K562 (cell line): ENCODE results near the gene POLR1A. TPM values are rescaled to one million over a fixed set of nuclear protein-coding genes. Genes with fewer than 3 reads are reported as not detected.

Experiments used
- ARID1B ChIP-seq: fragments of 450-650 bp; IDR thresholded peaks from 2 replicates; pipeline ENCODE4 v1.6.1; 2016; ENCODE audit warnings: antibody characterized with exemption, mild to moderate bottlenecking, inconsistent platforms
- ASH1L ChIP-seq: fragments of 450-650 bp; IDR thresholded peaks from 2 replicates; pipeline ENCODE4 v1.6.1; 2018; ENCODE audit warnings: borderline replicate concordance, mild to moderate bottlenecking, low read depth; ENCODE audit not compliant: partially characterized antibody
- CBX3 ChIP-seq, 2 experiments: IDR thresholded peaks; 1 replicate in 1 of 2; 2 replicates in 1 of 2; pipeline ENCODE4 v1.6.1; 2012; ENCODE audit warnings: inconsistent platforms in 2 of 2, low read length in 2 of 2, borderline replicate concordance in 1 of 2, control low read depth in 1 of 2
- CGGBP1 ChIP-seq: fragments of 250-450 bp; sonication (Bioruptor Pico); IDR thresholded peaks from 2 replicates; pipeline ENCODE4 v1.9.0; 2021; ENCODE audit warnings: mild to moderate bottlenecking
- DPF2 ChIP-seq: fragments of 450-650 bp; IDR thresholded peaks from 2 replicates; pipeline ENCODE4 v1.6.1; 2016
- E2F1 ChIP-seq: sonication (generic); formaldehyde crosslinking; IDR thresholded peaks from 2 replicates; pipeline ENCODE4 v1.8.1; 2023; ENCODE audit warnings: mild to moderate bottlenecking, missing genetic modification reagents, moderate library complexity
- HNRNPK ChIP-seq: fragments of 200-400 bp; formaldehyde crosslinking; IDR thresholded peaks from one replicate; pipeline ENCODE4 v1.6.1; 2018; ENCODE audit warnings: mild to moderate bottlenecking, low read depth, low read length; ENCODE audit not compliant: poor library complexity, severe bottlenecking
- MEF2A ChIP-seq: IDR thresholded peaks from 2 replicates; pipeline ENCODE4 v1.6.1; 2011; ENCODE audit warnings: low read depth, mild to moderate bottlenecking, low read length, moderate library complexity; ENCODE audit not compliant: control insufficient read depth
- NCOA4 ChIP-seq: fragments of 450-650 bp; IDR thresholded peaks from 2 replicates; pipeline ENCODE4 v1.6.1; 2018; ENCODE audit warnings: mild to moderate bottlenecking; ENCODE audit not compliant: partially characterized antibody
- NFE2L1 ChIP-seq: fragments of 450-650 bp; IDR thresholded peaks from 2 replicates; pipeline ENCODE4 v1.6.1; 2016; ENCODE audit warnings: missing genetic modification characterization, low read depth, mild to moderate bottlenecking, missing compliant biosample characterization, moderate library complexity, borderline replicate concordance
- NR2C1 ChIP-seq, 2 experiments: fragments of 450-650 bp; IDR thresholded peaks; 2 replicates each; pipeline ENCODE4 v1.6.1; 2017; ENCODE audit warnings: mild to moderate bottlenecking in 2 of 2, antibody characterized with exemption in 1 of 2, inconsistent platforms in 1 of 2, missing compliant biosample characterization in 1 of 2, missing genetic modification characterization in 1 of 2
- RBM14 ChIP-seq: fragments of 200-400 bp; formaldehyde crosslinking; IDR thresholded peaks from 2 replicates; pipeline ENCODE4 v1.6.1; 2018; ENCODE audit warnings: low read depth, mild to moderate bottlenecking, low read length, moderate library complexity, borderline replicate concordance; ENCODE audit not compliant: insufficient read depth
- SIN3B ChIP-seq: fragments of 450-650 bp; IDR thresholded peaks from 2 replicates; pipeline ENCODE4 v1.6.1; 2017; ENCODE audit warnings: low read depth, mild to moderate bottlenecking, moderate library complexity
- SMAD4 ChIP-seq: fragments of 250-450 bp; sonication (Bioruptor Pico); conservative IDR thresholded peaks from 2 replicates; pipeline ENCODE4 v1.8.0; 2021; ENCODE audit warnings: inconsistent platforms, mild to moderate bottlenecking, moderate library complexity
- ZC3H4 ChIP-seq: sonication (generic); formaldehyde crosslinking; IDR thresholded peaks from 2 replicates; pipeline ENCODE4 v1.9.0; 2021; ENCODE audit warnings: missing genetic modification reagents, borderline replicate concordance
- ZNF277 ChIP-seq: fragments of 250-450 bp; sonication (Bioruptor Pico); IDR thresholded peaks from 2 replicates; pipeline ENCODE4 v1.8.0; 2022; ENCODE audit warnings: inconsistent platforms, mild to moderate bottlenecking, moderate library complexity, borderline replicate concordance
- ZNF561 ChIP-seq: fragments of 450-650 bp; formaldehyde crosslinking; conservative IDR thresholded peaks from 2 replicates; pipeline ENCODE4 v1.4.0; 2020; ENCODE audit warnings: mild to moderate bottlenecking, moderate library complexity
- polyA plus RNA-seq, 8 experiments: library from polyadenylated mRNA; depleted of rRNA in 4 of 8; stranded (reverse) in 5 of 8; unstranded in 3 of 8; fragments of >200 nt; fragmentation: Nextera tagmentation in 2 of 8; fragmentation: Illumina TruSeq in 1 of 8; extraction: Ambion mirVana in 2 of 8; extraction: Trizol in 1 of 8; gene quantifications; 2 replicates each; pipeline versions ENCODE4 v1.2.1 to v1.2.3, GENCODE V29; 2011 to 2014; ENCODE audit warnings: inconsistent platforms in 1 of 8, missing spikeins in 1 of 8
- total RNA-seq, 7 experiments: library from RNA; depleted of rRNA in 6 of 7; stranded (reverse); fragments of >200 nt in 6 of 7; fragmentation: Illumina TruSeq in 2 of 7; extraction: Trizol in 2 of 7; gene quantifications; 2 replicates each; pipeline versions ENCODE4 v1.2.1 to v1.2.3, GENCODE V29; 2011 to 2021; ENCODE audit warnings: low replicate concordance in 1 of 7

POLR1A gene
- total and polyA plus RNA-seq, 9 of the 15 experiments (the other 6 are each of a cell fraction or from before 2014, with no cell fraction given): 3.0 to 72.1 (median 21.8) TPM

GRCh38 chr2:85990084-85990483 is 115.6 kb downstream of the POLR1A start (continued):
- TF ChIP-seq CBX3 (IDR thresholded peaks at IDR 0.05; ENCODE audit: borderline replicate concordance in 1 of 2, low read length in 2 of 2) (no peak), ZNF561 (no peak), RBM14 (no peak), E2F1 (CRISPR knock-in tag) (no peak), SIN3B (no peak), ASH1L (no peak), CGGBP1 (CRISPR knock-in tag) (no peak), NCOA4 (no peak), HNRNPK (no peak), ZC3H4 (CRISPR knock-in tag) (no peak), ZNF277 (CRISPR knock-in tag) (no peak), MEF2A (no peak), SMAD4 (CRISPR knock-in tag) (peak; percentile 50; the same call in 1 of the 2 replicates), DPF2 (no peak; the same call in 1 of the 2 replicates), NR2C1 (IDR thresholded peaks at IDR 0.05) (no peak), NR2C1 (tag; IDR thresholded peaks at IDR 0.05) (0 out of 2 replicates have a peak, but pooled peaks have one; percentile 11), ARID1B (peak; percentile 54), NFE2L1 (tag) (no peak)
